HCT116 (cell line): ENCODE data around the gene CDCA3. TPM values are rescaled to one million over a fixed set of nuclear protein-coding genes. Genes with fewer than 3 reads are reported as not detected.

ENCODE experiments used
- ATAC-seq: fragments of 200-7000 bp; cut with Tn5 transposase; 2 replicates; pipeline ENCODE4 v1.9.1; 2020; ENCODE audit warnings: mild to moderate bottlenecking, moderate library complexity
- BruUV-seq: library from RNA; stranded (reverse); fragments of 400-500 nt; replicated peaks from 2 replicates; lab custom pipeline; 2021; lab: Mats Ljungman, UMichigan
- CTCF ChIA-PET: fragments of 300-600 bp; sonication (Branson Sonifier 250); formaldehyde crosslinking; loops from one replicate; lab custom pipeline; 2021; ENCODE audit warnings: antibody characterized with exemption; lab: Charles Lee
- POLR2A ChIA-PET: fragments of 300-600, 350-600 bp; sonication (Branson Sonifier 250); formaldehyde crosslinking; loops from one replicate; lab custom pipeline; 2021; ENCODE audit warnings: antibody characterized with exemption; lab: Charles Lee
- RAD21 ChIA-PET, 2 experiments: fragments of 300-600 bp; sonication (Branson Sonifier 250); formaldehyde crosslinking; loops; one replicate each; lab custom pipeline; 2023; ENCODE audit warnings: low total read pairs in 2 of 2; ENCODE audit not compliant: uncharacterized antibody in 2 of 2, unreplicated experiment in 2 of 2, low non-redundant PET in 1 of 2; lab: Charles Lee
- DNase-seq: peaks from one replicate; pipeline ENCODE4 v3.0.0-alpha.2; 2010; ENCODE audit warnings: low read depth, low spot score
- H2AFZ ChIP-seq: fragments of 200-600 bp; shearing (Covaris generic), sonication (generic); 2 replicates; pipeline ENCODE4 v1.6.1; 2017; ENCODE audit warnings: low read depth, mixed run types, mixed read lengths, antibody characterized with exemption, low read length; ENCODE audit not compliant: poor library complexity, severe bottlenecking
- H3K27ac ChIP-seq: 2 replicates; pipeline ENCODE4 v1.5.1; 2012; ENCODE audit warnings: low read depth, low read length
- H3K27me3 ChIP-seq: fragments of 200-600 bp; sonication (generic); 2 replicates; pipeline ENCODE4 v1.6.1; 2016; ENCODE audit warnings: mixed run types, low read length, mixed read lengths; ENCODE audit not compliant: insufficient read depth
- H3K36me3 ChIP-seq, 2 experiments: fragments of 200-500 bp in 1 of 2; fragments of 200-600 bp in 1 of 2; sonication (Bioruptor generic) in 1 of 2; sonication (generic) in 1 of 2; 2 replicates each; pipeline versions ENCODE4 v1.5.1 to v1.6.1; 2014 to 2016; ENCODE audit warnings: low read length in 2 of 2, inconsistent platforms in 1 of 2, mixed read lengths in 1 of 2, mixed run types in 1 of 2; ENCODE audit not compliant: insufficient read depth in 2 of 2, control insufficient read depth in 1 of 2
- H3K4me1 ChIP-seq, 2 experiments: fragments of 200-600 bp in 1 of 2; sonication (generic) in 1 of 2; 2 replicates each; pipeline versions ENCODE4 v1.5.1 to v1.6.1; 2012 to 2017; ENCODE audit warnings: low read length in 2 of 2, inconsistent platforms in 1 of 2, mild to moderate bottlenecking in 1 of 2, mixed read lengths in 1 of 2, mixed run types in 1 of 2, moderate library complexity in 1 of 2; ENCODE audit not compliant: insufficient read depth in 2 of 2, control insufficient read depth in 1 of 2
- H3K4me2 ChIP-seq: fragments of 200-600 bp; sonication (generic); 2 replicates; pipeline ENCODE4 v1.6.1; 2017; ENCODE audit warnings: mixed run types, low read length, mixed read lengths
- H3K4me3 ChIP-seq, 2 experiments: fragments of 200-600 bp in 1 of 2; sonication (generic) in 1 of 2; replicated peaks in 1 of 2; 2 replicates each; pipeline ENCODE4 v1.5.1; 2011 to 2016; ENCODE audit warnings: low read length in 2 of 2, control low read depth in 1 of 2, low read depth in 1 of 2, mild to moderate bottlenecking in 1 of 2, mixed read lengths in 1 of 2, mixed run types in 1 of 2
- H3K79me2 ChIP-seq: fragments of 200-600 bp; sonication (generic); 2 replicates; pipeline ENCODE4 v1.6.1; 2017; ENCODE audit warnings: mild to moderate bottlenecking, mixed run types, low read length, moderate library complexity, mixed read lengths; ENCODE audit not compliant: insufficient read depth
- H3K9ac ChIP-seq: fragments of 200-600 bp; sonication (generic); 2 replicates; pipeline ENCODE4 v1.6.1; 2016; ENCODE audit warnings: low read length, mixed read lengths
- H3K9me2 ChIP-seq: fragments of 200-600 bp; sonication (generic), shearing (Covaris generic); 2 replicates; pipeline ENCODE4 v1.6.1; 2017; ENCODE audit warnings: mixed run types, mild to moderate bottlenecking, moderate library complexity; ENCODE audit not compliant: insufficient read depth
- H3K9me3 ChIP-seq, 2 experiments: fragments of 200-500 bp in 1 of 2; fragments of 200-600 bp in 1 of 2; sonication (Bioruptor generic) in 1 of 2; sonication (generic) in 1 of 2; 2 replicates each; pipeline ENCODE4 v1.6.1; 2014 to 2017; ENCODE audit warnings: low read length in 2 of 2, mixed read lengths in 2 of 2, inconsistent platforms in 1 of 2, low read depth in 1 of 2, mild to moderate bottlenecking in 1 of 2, mixed run types in 1 of 2, moderate library complexity in 1 of 2; ENCODE audit not compliant: control insufficient read depth in 1 of 2, insufficient read depth in 1 of 2
- H4K20me1 ChIP-seq: fragments of 200-600 bp; sonication (generic), shearing (Covaris generic); 2 replicates; pipeline ENCODE4 v1.6.1; 2017; ENCODE audit warnings: mixed run types, mild to moderate bottlenecking, moderate library complexity; ENCODE audit not compliant: insufficient read depth
- CBX3 ChIP-seq: IDR thresholded peaks from 2 replicates; pipeline ENCODE4 v1.6.1; 2012; ENCODE audit warnings: low read depth
- CEBPB ChIP-seq: IDR thresholded peaks from 2 replicates; pipeline ENCODE4 v1.6.1; 2012; ENCODE audit warnings: low read depth
- ELF1 ChIP-seq: IDR thresholded peaks from 2 replicates; pipeline ENCODE4 v1.6.1; 2012; ENCODE audit warnings: low read depth, borderline replicate concordance
- EZH2 ChIP-seq: fragments of 200-600 bp; sonication (generic); IDR thresholded peaks from 2 replicates; pipeline ENCODE4 v1.6.1; 2017; ENCODE audit warnings: antibody characterized with exemption, mixed run types
- EZH2phosphoT487 ChIP-seq: fragments of 200-600 bp; IDR thresholded peaks from 2 replicates; pipeline ENCODE4 v1.6.1; 2018; ENCODE audit warnings: antibody characterized with exemption, borderline replicate concordance
- JUND ChIP-seq: IDR thresholded peaks from 2 replicates; pipeline ENCODE4 v1.6.1; 2012
- MAX ChIP-seq: IDR thresholded peaks from 2 replicates; pipeline ENCODE4 v1.6.1; 2012
- POLR2AphosphoS5 ChIP-seq: IDR thresholded peaks from 2 replicates; pipeline ENCODE4 v1.6.1; 2011; ENCODE audit warnings: mild to moderate bottlenecking, low read depth, low read length, moderate library complexity
- RAD21 ChIP-seq: IDR thresholded peaks from 2 replicates; pipeline ENCODE4 v1.6.1; 2012; ENCODE audit warnings: low read depth, mild to moderate bottlenecking
- SP1 ChIP-seq: IDR thresholded peaks from 2 replicates; pipeline ENCODE4 v1.6.1; 2012; ENCODE audit warnings: low read depth
- TCF7L2 ChIP-seq: IDR thresholded peaks from 2 replicates; pipeline ENCODE4 v1.7.0; 2011; ENCODE audit warnings: borderline replicate concordance, inconsistent platforms; ENCODE audit not compliant: insufficient read depth, insufficient read length; ENCODE audit errors: extremely low read depth
- YY1 ChIP-seq: IDR thresholded peaks from 2 replicates; pipeline ENCODE4 v1.6.1; 2011; ENCODE audit warnings: low read length, low read depth, moderate library complexity, mild to moderate bottlenecking; ENCODE audit not compliant: insufficient replicate concordance; ENCODE audit errors: extremely low read depth
- ZFX ChIP-seq: fragments of 450-650 bp; IDR thresholded peaks from 2 replicates; pipeline ENCODE4 v1.6.1; 2017
- intact Hi-C: fragments of 100-400 bp; cut with micrococcal nuclease; formaldehyde crosslinking; loops from 2 replicates; pipeline ENCODE4 v1.10.0; 2022
- total RNA-seq: library from RNA; stranded (reverse); gene quantifications from one replicate; pipeline ENCODE4 v1.2.1, GENCODE V29; 2021; ENCODE audit not compliant: unreplicated experiment
- TF ChIP-seq, protein P1 (sequence below): IDR thresholded peaks from 2 replicates; pipeline ENCODE4 v1.6.1; 2012; ENCODE audit warnings: low read depth

The CDCA3 gene
- total RNA-seq, 1 experiment from 2014 or later = 63.0 TPM

DNA sequence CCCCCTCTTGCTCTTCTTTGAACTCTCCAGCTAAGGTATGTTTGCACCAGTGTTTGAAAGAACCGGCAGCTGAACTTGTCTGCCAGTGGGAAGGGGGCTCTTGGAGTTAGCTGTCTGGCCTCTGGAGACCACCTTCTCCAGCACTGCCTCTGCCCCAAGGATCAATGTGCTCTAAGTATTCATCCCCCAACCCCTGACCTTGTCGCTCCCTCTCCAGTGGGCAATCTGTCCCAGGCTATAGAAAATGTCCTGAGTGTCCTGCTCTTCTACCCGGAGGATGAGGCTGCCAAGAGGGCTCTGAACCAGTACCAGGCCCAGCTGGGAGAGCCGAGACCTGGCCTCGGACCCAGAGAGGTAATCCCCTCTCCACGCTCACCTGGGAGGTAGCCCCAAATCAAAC lies 20.1 kb downstream of the CDCA3 start:
- ChIA-PET CTCF (interaction anchor here (1.8 kb wide), 1 partner anchor 78 kb away, joined by 8 read pairs; the partner anchor contains the start of gene MLF2), RAD21 (no interaction called here), POLR2A (interaction anchor here (1.0 to 3.6 kb wide), 2 partner anchors 20 to 38 kb away, joined by 4 to 11 read pairs; partner anchors contain the start of gene CDCA3)
- DNase-seq = no peak
- H3K9ac ChIP-seq = no peak overlapping the region
- peaks cover 8 to 28% of the 10 kb centered on the region in 2 experiments; a peak in 3 of 4 replicates for H3K36me3 ChIP-seq
- BruUV-seq = no TSS peak
- peaks cover 31% of the 10 kb centered on the region for H3K79me2 ChIP-seq
- H2AFZ ChIP-seq = no peak overlapping the region
- H3K4me2 ChIP-seq = no peak overlapping the region
- TF ChIP-seq CEBPB (no peak), ZFX (no peak), SP1 (no peak), YY1 (no peak), TCF7L2 (no peak), POLR2AphosphoS5 (no peak), ELF1 (no peak)
- no peak for ATAC-seq
- no peak overlapping the region for H3K27ac ChIP-seq
- H3K4me3 ChIP-seq = no peak overlapping the region
- intact Hi-C loops = no loop called here
- no peaks in the 10 kb centered on the region for H3K27me3 ChIP-seq
- H3K4me1 ChIP-seq = peaks cover 12 to 35% of the 10 kb centered on the region in 2 experiments
- no peaks in the 10 kb centered on the region for H3K9me2 ChIP-seq
- no peaks in the 10 kb centered on the region for H4K20me1 ChIP-seq
- no peaks in the 10 kb centered on the region for H3K9me3 ChIP-seq

GRCh38 chr12:6830286-6830890 lies 20.7 kb downstream of the CDCA3 start:
- ChIA-PET RAD21 (no interaction called here), POLR2A (interaction anchor here (1.5 to 3.6 kb wide), 4 partner anchors 10 to 106 kb away, joined by 3 to 12 read pairs (median 7); partner anchors contain the start of genes CDCA3, GNB3 and USP5), CTCF (interaction anchor here (1.8 to 2.7 kb wide), 3 partner anchors 21 to 77 kb away, joined by 5 to 8 read pairs (median 8); partner anchors contain the start of genes CDCA3, MLF2, PTMS and USP5)
- H3K4me3 ChIP-seq = peak overlapping the region in 1 of 2 experiments; percentile 79; a peak in 2 of 4 replicates
- H3K36me3 ChIP-seq = peaks cover 8 to 28% of the 10 kb centered on the region in 2 experiments; a peak in 3 of 4 replicates
- H3K79me2 ChIP-seq = peaks cover 31% of the 10 kb centered on the region
- no peaks in the 10 kb centered on the region for H4K20me1 ChIP-seq
- ATAC-seq = no peak
- no peaks in the 10 kb centered on the region for H3K9me2 ChIP-seq
- peaks cover 12 to 35% of the 10 kb centered on the region in 2 experiments for H3K4me1 ChIP-seq
- no peaks in the 10 kb centered on the region for H3K9me3 ChIP-seq
- peak overlapping the region; percentile 87 for H3K4me2 ChIP-seq
- peak overlapping the region; percentile 99; the same call in 1 of the 2 replicates for H3K9ac ChIP-seq
- H3K27me3 ChIP-seq = no peaks in the 10 kb centered on the region
- no TSS peak for BruUV-seq
- intact Hi-C loops = no loop called here
- no peak overlapping the region for H2AFZ ChIP-seq
- H3K27ac ChIP-seq = peak overlapping the region; percentile 88
- DNase-seq = no peak
- TF ChIP-seq RAD21 = no peak
- TF ChIP-seq CBX3 = no peak
- TF ChIP-seq, protein P1, sequence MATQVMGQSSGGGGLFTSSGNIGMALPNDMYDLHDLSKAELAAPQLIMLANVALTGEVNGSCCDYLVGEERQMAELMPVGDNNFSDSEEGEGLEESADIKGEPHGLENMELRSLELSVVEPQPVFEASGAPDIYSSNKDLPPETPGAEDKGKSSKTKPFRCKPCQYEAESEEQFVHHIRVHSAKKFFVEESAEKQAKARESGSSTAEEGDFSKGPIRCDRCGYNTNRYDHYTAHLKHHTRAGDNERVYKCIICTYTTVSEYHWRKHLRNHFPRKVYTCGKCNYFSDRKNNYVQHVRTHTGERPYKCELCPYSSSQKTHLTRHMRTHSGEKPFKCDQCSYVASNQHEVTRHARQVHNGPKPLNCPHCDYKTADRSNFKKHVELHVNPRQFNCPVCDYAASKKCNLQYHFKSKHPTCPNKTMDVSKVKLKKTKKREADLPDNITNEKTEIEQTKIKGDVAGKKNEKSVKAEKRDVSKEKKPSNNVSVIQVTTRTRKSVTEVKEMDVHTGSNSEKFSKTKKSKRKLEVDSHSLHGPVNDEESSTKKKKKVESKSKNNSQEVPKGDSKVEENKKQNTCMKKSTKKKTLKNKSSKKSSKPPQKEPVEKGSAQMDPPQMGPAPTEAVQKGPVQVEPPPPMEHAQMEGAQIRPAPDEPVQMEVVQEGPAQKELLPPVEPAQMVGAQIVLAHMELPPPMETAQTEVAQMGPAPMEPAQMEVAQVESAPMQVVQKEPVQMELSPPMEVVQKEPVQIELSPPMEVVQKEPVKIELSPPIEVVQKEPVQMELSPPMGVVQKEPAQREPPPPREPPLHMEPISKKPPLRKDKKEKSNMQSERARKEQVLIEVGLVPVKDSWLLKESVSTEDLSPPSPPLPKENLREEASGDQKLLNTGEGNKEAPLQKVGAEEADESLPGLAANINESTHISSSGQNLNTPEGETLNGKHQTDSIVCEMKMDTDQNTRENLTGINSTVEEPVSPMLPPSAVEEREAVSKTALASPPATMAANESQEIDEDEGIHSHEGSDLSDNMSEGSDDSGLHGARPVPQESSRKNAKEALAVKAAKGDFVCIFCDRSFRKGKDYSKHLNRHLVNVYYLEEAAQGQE = no peak
- TF ChIP-seq EZH2 = no peak
- no peak for TF ChIP-seq JUND
- no peak for TF ChIP-seq EZH2phosphoT487
- no peak for TF ChIP-seq ELF1
- TF ChIP-seq MAX = no peak
- TF ChIP-seq ZFX = no peak
